Effector CD8-positive, alpha-beta T cell (primary cell): ENCODE measurements around the gene FBXO11.
"Not testable (repeated sequence)": the region's sequence is repeated elsewhere in the genome, so short reads cannot be mapped to it uniquely, and the experiment has no call there.

Experiments used
- DNase-seq: peaks from one replicate; lab custom pipeline; 2025; lab: John Stamatoyannopoulos, UW

The FBXO11 gene

DNA sequence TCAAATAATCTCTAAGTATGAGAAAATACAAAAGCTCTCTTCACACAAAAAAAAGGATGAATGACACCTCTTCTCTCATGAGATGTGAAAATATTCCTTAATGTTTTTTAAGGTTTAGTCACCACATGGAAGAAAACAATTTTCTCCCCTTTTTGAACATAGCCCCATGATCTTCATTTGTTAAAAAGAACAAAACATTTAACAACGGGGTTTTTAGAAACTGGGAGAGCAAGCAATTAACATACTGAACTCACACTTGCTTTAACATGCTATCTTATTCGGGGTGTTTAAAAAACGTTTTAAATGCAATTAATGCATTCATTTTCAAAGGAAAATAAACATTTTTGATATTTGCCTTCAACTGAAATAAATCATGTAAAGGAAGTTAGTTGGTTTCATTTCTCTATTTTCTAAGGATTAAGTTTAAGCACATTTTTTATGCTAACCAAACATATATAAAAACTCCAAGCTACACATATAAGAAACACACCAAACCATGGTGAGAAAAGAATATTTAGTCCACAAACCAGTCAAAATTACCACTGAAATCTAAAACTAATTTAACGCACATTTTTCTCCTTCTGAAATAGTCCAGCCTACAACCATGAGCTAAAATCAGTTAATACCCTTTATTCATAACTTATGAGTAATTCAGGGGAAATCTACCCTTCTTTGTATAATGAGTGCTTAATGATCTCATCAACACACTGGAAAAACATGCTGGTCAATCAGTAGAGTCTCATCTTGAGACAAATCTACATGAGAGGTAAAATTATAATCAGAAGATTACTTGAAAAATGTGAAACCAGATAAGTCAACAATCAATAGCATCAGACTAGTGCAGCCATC, 8.2 kb downstream of the FBXO11 start:
- DNase-seq: no peak

DNA sequence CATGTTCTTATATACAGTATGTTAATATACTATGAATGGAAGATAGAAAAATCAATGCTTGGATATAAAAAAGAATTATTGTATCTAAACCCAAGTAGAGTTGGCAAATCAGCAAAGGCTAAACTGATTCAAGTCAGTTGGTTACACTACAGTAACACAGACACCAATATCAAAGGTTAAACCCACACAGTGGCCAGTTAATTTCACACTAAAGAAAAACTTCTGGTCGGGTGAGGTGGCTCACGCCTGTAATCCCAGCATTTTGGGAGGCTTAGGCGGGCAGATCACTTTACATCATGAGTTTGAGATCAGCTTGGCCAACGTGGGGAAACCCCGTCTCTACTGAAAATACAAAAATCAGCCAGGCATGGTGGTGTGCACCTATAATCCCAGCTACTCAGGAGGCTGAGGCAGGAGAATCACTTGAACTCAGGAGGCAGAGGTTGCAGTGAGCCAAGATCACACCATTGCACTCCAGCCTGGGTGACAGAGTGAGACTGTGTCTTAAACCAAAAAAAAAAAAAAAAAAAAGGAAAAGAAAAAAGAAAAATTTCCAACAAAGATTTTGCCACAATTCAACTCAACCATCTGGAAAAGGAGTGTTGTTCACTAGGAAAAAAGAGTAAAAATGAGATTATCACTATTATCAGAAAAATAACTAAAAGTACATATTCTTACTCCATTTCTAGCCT, 9.0 kb downstream of the FBXO11 start:
- DNase-seq: not testable (repeated sequence)

DNA sequence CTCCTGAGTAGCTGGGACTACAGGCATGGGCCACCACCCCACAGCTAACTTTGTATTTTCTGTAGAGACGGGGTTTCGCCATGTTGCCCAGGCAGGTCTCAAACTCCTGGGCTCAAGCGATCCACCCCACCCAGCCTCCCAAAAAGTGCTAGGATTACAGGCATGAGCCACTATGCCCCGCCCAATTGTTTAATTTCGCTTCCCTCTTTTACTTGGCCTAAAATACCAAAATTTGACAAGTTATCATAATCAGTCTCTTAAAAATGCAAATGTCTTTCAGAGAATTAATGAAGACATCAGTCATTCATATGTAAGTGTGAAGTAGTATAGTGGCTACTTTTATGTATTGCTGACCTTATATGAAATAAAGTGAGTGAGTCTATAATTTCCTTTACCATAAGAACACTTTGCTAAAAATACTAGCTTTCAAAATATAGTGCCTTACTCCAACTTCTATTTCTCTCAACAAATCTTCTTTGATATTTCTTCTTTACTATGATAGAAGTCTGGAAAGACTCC, 9.8 kb downstream of the FBXO11 start:
- no peak for DNase-seq

DNA sequence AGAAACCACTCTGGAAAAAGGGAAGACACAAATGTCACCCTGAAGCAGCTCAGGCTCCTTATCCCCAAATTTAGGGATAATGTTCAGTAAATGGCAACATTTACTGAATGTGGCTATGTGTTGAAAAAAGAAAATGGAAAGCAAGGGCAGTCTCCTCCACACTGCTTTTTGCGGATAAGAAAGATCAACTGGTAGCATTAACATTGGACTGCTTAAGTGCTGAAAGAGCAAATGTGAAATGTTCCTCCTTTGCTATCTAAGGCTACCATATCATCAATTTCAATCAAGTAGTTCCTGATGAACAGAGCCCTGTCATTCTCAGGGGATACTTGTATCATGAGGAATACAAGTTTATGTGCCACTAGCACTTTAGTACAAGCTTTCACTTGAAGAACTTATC, 12.5 kb downstream of the FBXO11 start:
- no peak for DNase-seq

DNA sequence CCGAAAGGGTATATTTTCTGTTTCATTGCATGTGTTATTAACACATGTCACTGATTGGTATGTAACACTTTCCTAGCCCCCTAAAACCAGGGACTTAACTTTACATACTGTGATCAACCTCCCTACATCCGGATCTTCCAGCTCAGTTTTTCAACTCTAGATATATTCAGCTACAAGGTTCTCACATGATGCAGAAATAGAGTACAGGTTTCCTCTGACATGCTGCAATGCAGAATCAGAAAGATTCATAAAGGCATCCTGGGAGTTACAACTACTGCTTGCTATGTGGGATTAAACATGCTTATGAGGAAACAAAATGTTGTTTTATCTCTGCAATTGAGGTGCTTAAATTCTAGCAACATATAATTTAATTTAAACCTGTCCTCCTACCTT, 14.0 kb downstream of the FBXO11 start:
- DNase-seq: no peak

DNA sequence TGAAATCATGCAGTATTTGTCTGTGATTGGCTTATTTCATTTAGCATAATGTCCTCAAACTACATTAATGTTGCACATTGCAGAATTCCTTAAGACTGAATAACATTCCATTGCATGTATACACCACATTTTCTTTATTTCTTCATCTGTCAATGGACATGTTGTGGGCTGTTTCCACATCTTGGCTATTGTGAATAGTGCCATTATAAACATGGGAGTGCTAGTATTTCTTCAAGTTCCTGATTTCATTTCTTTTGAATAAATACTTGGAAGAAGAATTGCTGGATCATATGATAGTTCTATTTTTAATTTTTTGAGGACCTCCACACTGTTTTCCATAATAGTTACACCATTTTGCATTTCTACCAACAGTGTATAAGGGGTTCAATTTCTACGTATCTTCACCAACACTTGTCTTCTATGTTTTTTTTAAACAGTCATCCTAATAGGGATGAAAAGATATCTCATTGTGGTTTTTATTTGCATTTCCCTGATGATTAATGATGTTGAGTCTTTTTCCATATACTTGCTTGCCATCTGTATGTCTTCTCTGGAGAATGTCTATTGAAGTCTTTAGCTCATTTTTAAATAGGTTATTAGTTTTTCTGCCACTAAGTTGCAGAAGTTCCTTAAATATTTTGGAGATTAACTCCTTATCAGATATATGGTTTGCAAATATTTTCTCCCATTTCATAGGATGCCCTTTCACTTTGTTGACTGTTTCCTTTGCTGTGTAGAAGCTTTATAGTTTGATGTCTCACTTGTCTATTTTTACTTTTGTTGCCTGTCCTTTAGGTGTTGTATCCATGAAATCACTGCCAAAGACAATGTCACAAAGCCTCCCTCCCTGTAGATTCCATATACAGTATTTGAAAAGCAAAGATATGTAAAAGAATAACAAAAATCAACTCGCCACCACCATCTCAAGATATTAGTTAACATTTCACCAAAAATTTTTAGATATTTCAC, 14.6 kb downstream of the FBXO11 start:
- DNase-seq: no peak

DNA sequence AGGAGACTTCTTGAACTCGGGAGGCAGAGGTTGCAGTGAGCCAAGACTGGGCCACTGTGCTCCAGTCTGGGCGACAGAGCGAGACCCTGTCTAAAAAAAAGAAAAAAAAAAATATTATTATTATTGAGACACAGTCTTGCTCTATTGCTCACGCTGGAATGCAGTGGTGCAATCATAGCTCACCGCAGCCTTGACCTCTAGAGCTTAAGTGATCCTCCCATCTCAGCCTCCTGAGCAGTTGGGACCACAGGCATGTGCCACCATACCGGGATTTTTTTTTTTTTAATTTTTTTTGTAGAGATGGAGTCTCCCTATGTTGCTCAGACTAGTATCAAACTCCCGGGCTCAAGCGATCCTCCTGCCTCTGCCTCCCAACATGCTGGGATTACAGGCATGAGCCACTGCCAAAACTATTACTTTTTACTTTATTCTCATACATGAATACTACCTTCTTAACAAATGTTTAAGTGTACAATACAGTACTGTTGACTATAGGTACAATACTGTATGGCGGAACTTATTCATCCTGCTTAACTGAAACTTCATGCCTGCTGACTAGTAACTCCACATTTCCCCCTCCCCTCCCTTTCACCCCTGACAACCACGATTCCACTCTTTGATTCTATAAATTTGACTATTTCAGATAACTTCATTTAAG, 15.5 kb downstream of the FBXO11 start:
- DNase-seq: no peak

DNA sequence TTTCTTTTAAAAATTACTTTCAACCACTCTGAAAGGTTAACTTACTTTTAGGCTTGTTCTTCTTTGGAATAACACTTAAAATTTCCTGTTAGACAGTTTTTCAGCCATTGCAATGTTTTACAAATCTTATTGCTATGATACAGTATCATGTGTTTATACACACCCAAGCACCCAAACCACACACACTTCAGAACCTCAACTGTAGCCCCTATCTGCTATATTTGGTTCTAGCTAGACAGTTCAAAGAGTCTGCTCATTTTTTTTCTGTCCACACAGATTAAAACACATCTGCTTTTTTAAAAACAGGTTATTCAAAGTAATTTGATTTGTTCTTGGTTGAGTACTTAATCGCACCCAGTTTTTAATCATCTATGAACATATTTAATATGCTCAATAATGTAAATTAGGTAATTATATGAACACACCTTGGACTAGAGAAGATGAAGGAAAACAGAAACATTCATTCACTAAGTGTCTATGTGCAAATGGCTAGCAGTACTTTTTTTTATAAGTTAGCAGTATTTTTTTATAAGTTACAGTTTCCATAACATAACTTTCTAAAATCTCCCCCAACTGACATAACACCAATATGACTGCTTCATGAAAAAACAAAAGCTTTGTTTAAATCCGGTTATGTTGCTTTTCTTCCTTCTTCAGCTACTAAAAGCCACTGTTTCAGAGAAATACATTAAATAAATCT, 17.6 kb downstream of the FBXO11 start:
- no peak for DNase-seq

DNA sequence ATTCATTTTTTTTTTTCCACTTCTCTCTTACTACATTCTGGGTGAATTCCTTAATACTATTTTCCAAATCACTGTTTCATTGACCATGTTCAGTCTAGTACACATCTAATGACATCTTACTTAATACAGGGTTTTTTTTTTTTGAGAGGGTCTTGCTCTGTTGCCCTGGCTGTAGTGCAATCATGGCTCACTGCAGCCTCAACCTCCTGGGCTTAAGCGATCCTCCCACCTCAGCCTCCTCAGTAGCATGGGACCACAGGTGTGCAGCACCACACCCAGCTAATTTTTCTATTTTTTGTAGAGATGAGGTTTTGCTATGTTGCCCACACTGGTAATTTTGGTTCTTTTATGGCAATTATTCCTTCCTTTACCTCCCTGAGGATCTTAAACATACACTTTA, 29.4 kb downstream of the FBXO11 start:
- no peak for DNase-seq

DNA sequence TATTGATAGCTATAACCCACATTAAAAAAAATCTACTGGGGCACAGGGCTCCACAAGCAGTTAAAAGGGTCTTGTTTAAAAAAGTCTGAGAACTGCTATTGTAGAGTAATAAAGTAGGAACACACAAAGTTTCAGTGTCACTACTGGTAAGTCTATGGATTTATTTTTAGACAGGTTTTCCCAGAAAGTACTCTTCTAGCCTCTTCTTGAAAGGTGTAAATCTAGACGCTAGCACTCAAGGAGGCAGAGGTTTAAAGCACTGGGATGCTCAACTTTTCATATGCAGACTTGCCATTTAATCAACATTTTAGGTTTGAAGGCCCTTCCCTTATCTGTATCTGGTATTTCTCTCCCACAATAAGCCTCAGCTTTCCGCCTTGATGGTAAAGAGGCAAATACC, 33.4 kb downstream of the FBXO11 start:
- no peak for DNase-seq

DNA sequence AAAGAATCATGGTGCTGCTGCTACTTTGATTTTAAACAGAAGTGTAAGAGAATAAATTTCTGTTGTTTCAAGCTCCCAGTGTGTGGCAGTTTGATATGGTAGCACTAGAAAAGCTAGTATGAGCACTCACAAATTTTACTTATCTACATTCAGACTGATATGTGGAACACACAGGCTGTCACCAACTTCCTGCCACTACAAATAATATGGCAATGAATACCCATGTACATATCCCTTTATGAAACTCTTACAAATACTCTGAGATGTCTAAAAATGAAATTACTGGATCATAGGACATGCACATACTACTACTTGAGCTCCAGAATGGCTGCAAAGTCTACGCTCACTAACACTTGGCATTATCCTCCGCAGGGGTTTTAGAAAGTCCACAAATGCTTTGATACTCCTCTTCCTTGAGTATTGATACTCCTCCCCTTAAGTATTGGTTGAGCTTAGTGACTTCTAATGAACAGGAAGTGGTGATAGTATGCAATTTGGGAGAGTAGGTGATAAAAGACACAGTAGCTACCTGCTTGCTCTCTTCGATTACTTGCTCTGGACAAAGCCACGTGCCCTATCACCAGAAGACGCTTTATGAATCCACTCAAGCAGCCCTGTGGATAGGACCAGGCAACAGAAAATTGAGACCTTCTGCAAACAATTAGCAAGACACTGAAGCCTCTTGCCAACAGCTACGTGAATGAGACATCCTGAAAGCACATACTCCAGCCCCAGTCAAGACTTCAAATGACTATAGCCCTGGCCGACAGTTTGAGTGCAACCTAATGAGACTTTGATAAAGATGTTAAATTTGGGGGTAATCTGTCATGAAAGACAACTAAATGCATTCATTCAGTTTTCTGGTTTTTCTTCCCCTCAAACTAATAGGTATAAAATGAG, 35.4 kb downstream of the FBXO11 start:
- no peak for DNase-seq

DNA sequence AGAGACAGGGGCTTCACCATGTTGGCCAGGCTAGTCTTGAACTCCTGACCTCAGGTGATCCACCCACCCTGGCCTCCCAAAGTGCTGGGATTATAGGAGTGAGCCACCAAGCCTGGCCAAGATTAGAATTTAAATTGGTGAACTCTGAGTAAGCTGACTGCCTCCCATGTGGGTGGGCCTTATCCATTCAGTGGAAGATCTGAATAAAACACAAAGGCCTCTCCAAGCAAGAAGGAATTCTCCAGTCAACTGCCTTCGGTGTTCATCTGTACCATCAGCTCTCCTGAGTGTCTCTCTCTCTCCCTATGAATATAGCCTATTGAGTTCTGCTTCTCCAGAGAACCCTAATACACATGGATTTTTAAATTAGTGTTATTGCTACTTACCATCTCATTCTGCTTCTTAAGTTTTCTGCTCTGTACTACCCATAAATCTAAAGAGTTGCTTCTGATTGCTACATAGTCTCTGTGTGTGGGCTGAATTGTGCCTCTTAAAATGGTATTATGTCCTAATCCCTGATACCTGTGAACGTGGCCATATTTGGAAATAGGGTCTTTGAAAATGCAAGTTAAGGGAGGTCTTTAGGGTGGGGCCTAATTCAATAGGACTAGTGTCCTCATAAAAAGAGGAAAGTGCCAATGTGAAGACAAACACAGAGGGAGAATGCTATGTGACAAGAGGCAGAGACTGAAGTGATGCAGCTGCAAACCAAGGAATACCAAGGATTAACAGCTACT, 36.3 kb downstream of the FBXO11 start:
- DNase-seq: no peak

DNA sequence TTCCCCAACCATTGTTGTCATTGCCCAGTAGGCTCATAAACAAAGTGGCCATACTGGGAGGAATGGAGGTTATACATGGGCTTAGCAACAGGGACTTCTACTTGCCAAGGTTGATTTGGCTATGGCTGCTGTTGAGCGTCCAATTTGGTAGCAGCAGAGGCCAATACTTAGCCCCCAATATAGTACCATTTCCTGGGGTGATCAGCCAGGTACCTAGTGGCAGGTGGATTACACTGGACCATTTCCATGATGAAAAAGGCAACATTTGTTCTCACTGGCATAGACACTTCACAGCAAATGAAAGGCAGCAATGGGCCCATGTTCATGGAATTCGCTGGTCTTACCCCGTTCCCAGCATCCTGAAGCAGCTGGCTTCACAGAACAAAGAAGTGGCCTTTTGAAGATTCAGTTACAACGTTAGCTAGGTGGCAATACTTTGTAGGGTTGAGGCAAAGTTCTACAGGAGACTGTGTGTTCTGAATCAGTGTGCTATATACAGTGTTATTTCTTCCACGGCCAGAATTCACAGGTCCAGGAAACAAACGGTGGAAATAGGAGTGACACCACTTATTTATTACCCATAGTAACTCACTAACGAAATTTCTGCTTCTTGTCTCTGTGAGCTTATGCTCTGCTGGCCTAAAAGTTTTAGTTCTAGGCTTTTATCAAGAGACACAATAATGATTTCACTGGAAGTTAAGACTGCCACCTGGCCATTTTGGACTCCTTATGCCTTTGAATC, 37.5 kb downstream of the FBXO11 start:
- DNase-seq: no peak

DNA sequence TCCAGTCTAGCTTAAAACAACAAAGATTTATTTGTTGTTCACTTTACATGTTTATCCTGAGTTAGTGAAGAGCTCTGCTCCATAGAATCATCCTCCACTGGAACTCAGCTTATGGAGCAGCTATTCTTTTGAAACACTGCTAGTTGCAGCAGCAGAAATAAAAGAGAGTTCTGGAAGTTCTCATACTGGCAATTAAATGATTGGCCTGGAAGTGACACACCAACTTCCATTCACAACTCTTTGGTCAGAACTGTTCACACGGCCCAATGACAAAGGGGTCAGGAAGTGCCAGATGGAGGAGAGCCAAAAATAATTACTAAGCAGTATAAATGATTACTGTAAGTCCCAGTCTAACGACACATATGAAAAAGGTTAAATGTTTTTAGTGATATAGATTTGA, 39.1 kb downstream of the FBXO11 start:
- no peak for DNase-seq

DNA sequence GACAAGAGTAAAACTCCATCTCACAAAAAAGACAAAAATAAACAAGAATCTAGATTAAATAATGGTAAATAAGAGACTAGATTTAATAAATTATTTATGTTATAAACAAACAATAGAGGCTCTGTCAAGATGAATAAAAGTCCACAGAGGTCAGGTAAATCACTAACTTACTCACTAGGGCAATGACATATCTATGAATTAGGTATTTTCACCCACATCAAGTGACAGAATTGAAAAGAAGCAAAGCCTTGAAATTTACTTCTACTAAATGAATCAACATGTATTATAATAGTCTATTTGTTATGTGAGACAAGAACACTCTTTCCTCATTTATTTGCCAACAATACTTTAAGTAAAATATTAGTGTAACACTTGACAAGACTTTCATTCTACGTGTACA, 41.7 kb downstream of the FBXO11 start:
- no peak for DNase-seq

DNA sequence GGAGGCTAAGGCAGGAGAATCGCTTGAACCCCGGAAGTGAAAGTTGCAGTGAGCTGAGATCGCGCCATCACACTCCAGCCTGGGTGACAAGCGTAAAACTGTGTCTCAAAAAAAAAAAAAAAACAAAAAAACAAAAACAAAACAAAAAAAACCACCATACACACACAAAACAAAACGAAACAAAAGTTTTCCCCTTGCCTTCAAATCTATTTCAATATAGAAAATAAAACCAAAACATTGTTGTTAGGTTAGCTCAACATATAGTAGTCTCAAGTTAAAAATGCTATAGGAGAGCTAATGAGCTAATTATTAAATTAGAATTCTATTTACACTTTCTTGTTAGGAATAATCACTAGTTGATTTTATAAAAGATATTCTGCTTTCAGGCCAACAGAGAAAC, 43.3 kb downstream of the FBXO11 start:
- no peak for DNase-seq

DNA sequence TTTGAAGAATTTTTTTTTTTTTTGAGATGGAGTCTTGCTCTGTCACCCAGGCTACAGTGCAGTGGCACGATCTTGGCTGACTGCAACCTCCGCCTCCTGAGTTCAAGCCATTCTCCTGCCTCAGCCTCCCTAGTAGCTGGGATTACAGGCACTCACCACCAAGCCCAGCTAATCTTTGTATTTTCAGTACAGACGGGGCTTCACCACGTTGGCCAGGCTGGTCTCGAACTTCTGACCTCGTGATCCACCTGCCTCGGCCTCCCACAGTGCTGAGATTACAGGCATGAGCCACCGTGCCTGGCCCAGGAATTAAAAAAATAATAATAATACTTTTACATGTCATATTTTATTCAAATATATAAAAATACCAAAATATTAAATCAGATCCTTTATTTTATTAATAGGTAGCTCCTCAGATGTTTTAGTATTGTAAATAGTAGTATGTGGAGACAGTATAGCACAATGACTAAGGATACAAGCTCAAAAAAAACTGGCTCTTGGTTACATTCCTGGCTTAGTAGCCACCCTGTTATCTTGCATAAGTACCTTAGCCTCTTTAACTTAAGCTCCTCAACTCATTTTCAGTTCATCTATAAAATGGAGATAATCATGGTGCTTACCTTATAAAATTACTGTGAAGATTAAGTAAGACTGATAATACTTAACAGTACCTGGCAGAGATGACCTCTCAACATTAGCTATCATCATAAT, 53.1 kb downstream of the FBXO11 start:
- DNase-seq: not testable (repeated sequence)

DNA sequence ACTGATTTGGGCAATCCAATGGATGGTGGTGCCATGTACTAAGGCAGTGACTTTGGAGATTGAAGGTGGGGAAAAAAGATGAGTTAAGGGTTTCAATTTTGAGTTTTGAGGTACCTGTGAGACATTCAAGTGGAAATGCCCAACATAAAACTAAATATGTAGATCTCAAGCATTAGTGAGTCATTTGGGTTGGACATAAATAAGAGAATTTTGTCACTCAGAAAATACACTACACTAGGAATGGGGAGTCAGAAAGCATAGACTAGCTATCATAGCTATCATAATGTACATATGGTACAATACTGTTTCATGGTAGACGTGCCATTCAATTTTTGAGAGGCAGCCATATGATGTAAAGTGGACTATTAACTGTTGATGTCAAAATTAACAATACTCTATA, 56.1 kb downstream of the FBXO11 start:
- DNase-seq: no peak
